Stimulated activated CD8-positive, alpha-beta memory T cell treated with anti-CD3 and anti-CD28 coated beads, Interleukin-15, amount 100 ng/mL, for 4 hours (primary cell): ENCODE measurements around the gene SOWAHA.
"Not testable (repeated sequence)": the region's sequence is repeated elsewhere in the genome, so short reads cannot be mapped to it uniquely, and the experiment has no call there.

Experiments
- DNase-seq, 2 donors: peaks; one replicate each; pipeline ENCODE4 v3.0.0-alpha.2; 2020; ENCODE audit warnings: low read depth in 2 of 2

The SOWAHA gene

DNA sequence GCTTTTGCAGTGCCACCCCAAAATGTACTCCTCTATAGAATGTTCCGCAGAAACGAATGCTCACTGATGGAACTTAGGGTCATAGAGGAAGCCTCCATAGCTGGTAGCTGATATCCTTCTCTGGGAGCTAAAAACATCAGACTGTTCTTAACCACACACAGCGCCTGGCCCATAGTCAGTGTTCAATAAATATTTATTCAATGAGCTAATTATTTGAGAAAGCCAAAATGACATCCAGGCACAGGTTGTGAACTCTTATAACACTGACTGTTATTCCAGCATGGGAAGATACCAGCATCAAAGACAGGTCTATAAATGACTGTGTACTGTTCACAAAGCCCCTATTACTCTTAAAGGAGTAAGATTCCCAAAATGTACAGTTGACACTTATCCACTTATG, 40.2 kb downstream of the SOWAHA start:
- DNase-seq = no peak

DNA sequence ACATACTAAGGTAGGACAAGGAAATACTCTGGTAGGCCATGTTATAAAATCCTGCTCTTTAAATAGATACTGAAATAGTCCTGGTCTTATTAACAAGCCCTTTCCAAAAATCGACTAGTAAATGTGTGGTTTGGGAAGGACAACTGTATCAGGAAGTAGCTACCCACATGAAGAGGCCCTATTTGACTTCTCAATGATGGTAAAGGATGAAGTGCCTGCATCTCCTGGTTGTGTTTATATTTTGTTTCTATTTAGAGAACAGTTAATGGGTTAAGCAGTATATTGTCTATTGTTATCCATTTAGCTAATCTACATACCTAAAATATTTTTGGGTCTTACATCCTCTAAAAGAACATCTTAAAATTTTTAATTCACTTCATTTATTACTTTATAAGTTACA, 40.7 kb downstream of the SOWAHA start:
- no peak for DNase-seq

DNA sequence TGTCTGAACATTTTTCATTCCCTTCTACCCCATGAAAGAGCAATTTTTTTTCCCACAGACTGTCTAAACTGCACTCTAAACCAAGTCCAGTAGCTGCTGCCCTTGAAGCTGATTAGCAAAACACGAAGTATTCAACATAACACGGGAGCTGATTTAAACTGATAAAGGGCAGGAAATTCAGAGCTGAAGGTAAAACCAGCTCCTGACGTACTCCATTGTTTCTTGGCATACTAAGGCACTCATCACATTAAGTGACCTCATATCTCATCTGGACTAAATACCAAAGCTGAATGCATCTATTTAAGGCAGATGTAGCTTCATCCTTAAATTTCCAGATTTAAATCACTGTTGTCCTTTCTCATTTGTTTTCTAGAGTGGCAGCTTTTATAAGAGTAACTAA, 41.2 kb downstream of the SOWAHA start:
- DNase-seq = no peak

GRCh38 chr5:132854992-132855391, 41.9 kb downstream of the SOWAHA start:
- not testable (repeated sequence) for DNase-seq

DNA sequence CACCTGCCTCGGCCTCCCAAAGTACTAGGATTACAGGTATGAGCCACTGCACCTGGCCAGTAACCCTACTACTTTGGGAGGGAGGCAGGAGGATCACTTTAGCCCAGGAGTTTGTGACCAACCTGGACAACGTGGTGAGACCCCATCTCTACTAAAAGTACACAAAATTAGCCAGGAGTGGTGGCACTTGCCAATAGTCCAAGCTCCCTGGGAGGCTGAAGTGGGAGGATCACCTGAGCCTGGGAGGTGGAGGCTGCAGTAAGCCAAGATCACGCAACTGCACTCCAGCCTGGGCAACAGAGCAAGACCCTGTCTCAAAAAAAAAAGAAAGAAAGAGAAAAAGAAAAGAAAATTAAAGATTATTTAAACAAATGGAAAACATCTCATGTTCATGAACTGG, 42.9 kb downstream of the SOWAHA start:
- DNase-seq = no peak

GRCh38 chr5:132859889-132860437, 46.9 kb downstream of the SOWAHA start:
- no peak for DNase-seq

- no peak for DNase-seq
Observed at GRCh38 chr5:132860742-132861141, 47.6 kb downstream of the SOWAHA start.

- DNase-seq = no peak
Observed at GRCh38 chr5:132865668-132866341, 52.7 kb downstream of the SOWAHA start.
